ENCODE measurements around the gene RAPGEF1. TPM values are rescaled to one million over a fixed set of nuclear protein-coding genes. Genes with fewer than 3 reads are reported as not detected.

The RAPGEF1 gene
- total RNA-seq, 1 donor from 2014 or later: 33.3 TPM

GRCh38 chr9:131677444-131678180 is 62.3 kb downstream of the RAPGEF1 start:
- Histone ChIP-seq H3K9me3 (ENCODE audit: low read depth) (no peaks in the 10 kb centered on the region), H2AFZ (replicated peaks) (no peak overlapping the region), H3K9ac (no peak overlapping the region), H3K27ac (peak overlapping the region; percentile 54), H3F3A (ENCODE audit: low read depth) (peaks cover 32% of the 10 kb centered on the region), H3K4me1 (peaks cover 63% of the 10 kb centered on the region), H3K4me3 (no peak overlapping the region), H3K4me2 (peak overlapping the region; percentile 3), H3K36me3 (no peaks in the 10 kb centered on the region), H3K79me2 (ENCODE audit: low read depth) (peaks cover 5% of the 10 kb centered on the region), H4K20me1 (ENCODE audit: low read depth) (peaks cover 16% of the 10 kb centered on the region), H3K27me3 (no peaks in the 10 kb centered on the region)
- Mint-ChIP-seq H3K36me3 (peaks cover 6% of the 10 kb centered on the region), H3K27ac (peak overlapping the region; percentile 51), H3K4me1 (peaks cover 80% of the 10 kb centered on the region), H3K27me3 (ENCODE audit: insufficient read depth, low read depth) (peaks cover 4% of the 10 kb centered on the region), H3K4me3 (no peak overlapping the region), H3K9me3 (peaks cover 12% of the 10 kb centered on the region)
- TF ChIP-seq EZH2 (IDR thresholded peaks at IDR 0.05) (no peak), CTCF (IDR thresholded peaks at IDR 0.05) (no peak)
- peak; percentile 39 for DNase-seq (ENCODE audit: low spot score)

DNA sequence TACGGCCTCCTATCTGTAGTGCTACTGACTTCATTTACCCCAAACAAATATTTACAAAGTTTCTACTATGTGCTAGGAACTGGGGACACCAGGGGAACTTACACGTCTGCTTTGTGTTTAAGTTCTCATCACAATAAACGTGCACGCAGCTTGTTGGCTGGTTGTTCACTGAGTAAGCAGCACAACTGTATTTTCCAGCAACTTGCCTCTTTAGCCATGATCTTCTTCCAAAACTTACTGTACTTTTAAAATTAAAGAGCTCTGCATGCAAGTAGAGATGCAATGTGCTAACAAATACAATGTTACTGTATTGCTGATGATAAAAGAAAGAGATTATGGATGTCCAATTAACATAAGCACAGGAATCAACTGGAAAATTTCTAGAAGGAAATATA is 62.8 kb downstream of the RAPGEF1 start:
- Mint-ChIP-seq H3K4me3 (no peak overlapping the region), H3K4me1 (peaks cover 81% of the 10 kb centered on the region)
- H3K9ac ChIP-seq: no peak overlapping the region

GRCh38 chr9:131676431-131676972 is 63.4 kb downstream of the RAPGEF1 start:
- Mint-ChIP-seq H3K27me3 (ENCODE audit: insufficient read depth, low read depth) (peaks cover 4% of the 10 kb centered on the region), H3K9me3 (peaks cover 8% of the 10 kb centered on the region), H3K36me3 (peaks cover 6% of the 10 kb centered on the region), H3K4me3 (no peak overlapping the region), H3K27ac (no peak overlapping the region), H3K4me1 (peaks cover 81% of the 10 kb centered on the region)
- Histone ChIP-seq H3K4me1 (peaks cover 58% of the 10 kb centered on the region), H3K79me2 (ENCODE audit: low read depth) (peaks cover 3% of the 10 kb centered on the region), H3K4me2 (no peak overlapping the region), H4K20me1 (ENCODE audit: low read depth) (peaks cover 27% of the 10 kb centered on the region), H3K27me3 (no peaks in the 10 kb centered on the region), H3K9ac (no peak overlapping the region), H3K36me3 (no peaks in the 10 kb centered on the region), H3K4me3 (no peak overlapping the region), H3K27ac (no peak overlapping the region), H3F3A (ENCODE audit: low read depth) (peaks cover 24% of the 10 kb centered on the region), H3K9me3 (ENCODE audit: low read depth) (no peaks in the 10 kb centered on the region), H2AFZ (replicated peaks) (no peak overlapping the region)
- no peak for DNase-seq (ENCODE audit: low spot score)
- no peak for TF ChIP-seq EZH2 (IDR thresholded peaks at IDR 0.05)
- TF ChIP-seq CTCF (IDR thresholded peaks at IDR 0.05): no peak
- TF ChIP-seq EZH2phosphoT487 (IDR thresholded peaks at IDR 0.05): no peak

More for the DNA sequence above, 62.8 kb downstream of the RAPGEF1 start:
- Histone ChIP-seq H2AFZ (replicated peaks) (no peak overlapping the region), H3K27ac (no peak overlapping the region), H3K36me3 (no peaks in the 10 kb centered on the region), H3K27me3 (no peaks in the 10 kb centered on the region), H3F3A (ENCODE audit: low read depth) (peaks cover 28% of the 10 kb centered on the region), H3K79me2 (ENCODE audit: low read depth) (peaks cover 3% of the 10 kb centered on the region), H3K4me2 (peak overlapping the region; percentile 3), H3K4me1 (peaks cover 62% of the 10 kb centered on the region), H3K4me3 (no peak overlapping the region), H3K9me3 (ENCODE audit: low read depth) (no peaks in the 10 kb centered on the region), H4K20me1 (ENCODE audit: low read depth) (peaks cover 21% of the 10 kb centered on the region)
- no peak for DNase-seq (ENCODE audit: low spot score)
- no peak for TF ChIP-seq EZH2phosphoT487 (IDR thresholded peaks at IDR 0.05)
- TF ChIP-seq EZH2 (IDR thresholded peaks at IDR 0.05): no peak
- no peak for TF ChIP-seq CTCF (IDR thresholded peaks at IDR 0.05)
- peaks cover 4% of the 10 kb centered on the region for H3K27me3 Mint-ChIP-seq (ENCODE audit: insufficient read depth, low read depth)
- H3K27ac Mint-ChIP-seq: no peak overlapping the region
- H3K9me3 Mint-ChIP-seq: peaks cover 8% of the 10 kb centered on the region
- peaks cover 6% of the 10 kb centered on the region for H3K36me3 Mint-ChIP-seq
